Panc1 (cell line): ENCODE measurements around the gene GOLGA2. TPM values are rescaled to one million over a fixed set of nuclear protein-coding genes. Genes with fewer than 3 reads are reported as not detected.

ENCODE experiments used
- ATAC-seq: fragments of 200-7000 bp; cut with Tn5 transposase; 2 replicates; pipeline ENCODE4 v1.9.1; 2020; ENCODE audit warnings: mild to moderate bottlenecking, moderate library complexity
- BruUV-seq: library from RNA; stranded (reverse); fragments of 400-500 nt; replicated peaks from 2 replicates; lab custom pipeline; 2021; lab: Mats Ljungman, UMichigan
- CTCF ChIA-PET: fragments of 300-600 bp; sonication (Branson Sonifier 250); formaldehyde crosslinking; loops from one replicate; lab custom pipeline; 2022; ENCODE audit warnings: antibody characterized with exemption; lab: Charles Lee
- POLR2A ChIA-PET: fragments of 300-600 bp; sonication (Branson Sonifier 250); formaldehyde crosslinking; loops from one replicate; lab custom pipeline; 2022; ENCODE audit warnings: antibody characterized with exemption; lab: Charles Lee
- DNase-seq: peaks from one replicate; pipeline ENCODE4 v3.0.0-alpha.2; 2010; ENCODE audit warnings: low read depth, low spot score
- H3K27ac ChIP-seq: 2 replicates; pipeline ENCODE4 v1.5.1; 2011; ENCODE audit warnings: mild to moderate bottlenecking, low read length, inconsistent platforms
- H3K27me3 ChIP-seq: fragments of 200-500 bp; sonication (Bioruptor generic); 2 replicates; pipeline ENCODE4 v1.6.0; 2014; ENCODE audit warnings: low read length, inconsistent platforms; ENCODE audit not compliant: control insufficient read depth, insufficient read depth
- H3K36me3 ChIP-seq: fragments of 200-500 bp; sonication (Bioruptor generic); 2 replicates; pipeline ENCODE4 v1.5.1; 2014; ENCODE audit warnings: inconsistent platforms, mild to moderate bottlenecking, low read length, moderate library complexity; ENCODE audit not compliant: control insufficient read depth, insufficient read depth
- H3K4me1 ChIP-seq: 2 replicates; pipeline ENCODE4 v1.5.1; 2011; ENCODE audit warnings: inconsistent platforms, mild to moderate bottlenecking, low read length, moderate library complexity; ENCODE audit not compliant: control insufficient read depth, insufficient read depth
- H3K4me3 ChIP-seq, 2 experiments: 2 replicates each; pipeline ENCODE4 v1.5.1; 2011 to 2012; ENCODE audit warnings: low read depth in 2 of 2, low read length in 2 of 2, mild to moderate bottlenecking in 2 of 2, inconsistent platforms in 1 of 2, moderate library complexity in 1 of 2
- H3K9me3 ChIP-seq: fragments of 200-500 bp; sonication (Bioruptor generic); 2 replicates; pipeline ENCODE4 v1.5.1; 2014; ENCODE audit warnings: low read depth, mild to moderate bottlenecking, inconsistent platforms, low read length, moderate library complexity; ENCODE audit not compliant: control insufficient read depth, insufficient read depth
- CTCF ChIP-seq: fragments of 450-650 bp; IDR thresholded peaks from 2 replicates; pipeline ENCODE4 v1.5.1; 2017; ENCODE audit warnings: mild to moderate bottlenecking
- POLR2AphosphoS5 ChIP-seq: IDR thresholded peaks from 2 replicates; pipeline ENCODE4 v1.6.1; 2012; ENCODE audit warnings: mild to moderate bottlenecking, low read depth, low read length, moderate library complexity
- REST ChIP-seq, 2 experiments: IDR thresholded peaks; 2 replicates each; pipeline ENCODE4 v1.6.1; 2011 to 2012; ENCODE audit warnings: low read depth in 2 of 2, control low read depth in 1 of 2, low read length in 1 of 2, mild to moderate bottlenecking in 1 of 2, moderate library complexity in 1 of 2; ENCODE audit not compliant: insufficient read depth in 1 of 2
- SIN3A ChIP-seq: IDR thresholded peaks from 2 replicates; pipeline ENCODE4 v1.6.1; 2012; ENCODE audit warnings: low read depth, mild to moderate bottlenecking, low read length, moderate library complexity, borderline replicate concordance; ENCODE audit not compliant: insufficient read depth
- TCF7L2 ChIP-seq: IDR thresholded peaks from 2 replicates; pipeline ENCODE4 v1.6.1; 2011; ENCODE audit warnings: mild to moderate bottlenecking, low read depth, low read length, inconsistent platforms
- in situ Hi-C: cut with HindIII; loops from 2 replicates; pipeline ENCODE4 v1.10.0; 2016; ENCODE audit warnings: low sequenced_read_pairs, low pct_unique_long_range_greater_than_20kb
- intact Hi-C: fragments of 100-400 bp; cut with micrococcal nuclease; formaldehyde crosslinking; loops from one replicate; pipeline ENCODE4 v1.10.0; 2022; ENCODE audit not compliant: unreplicated experiment
- total RNA-seq: library from RNA; stranded (reverse); gene quantifications from one replicate; pipeline ENCODE4 v1.2.1, GENCODE V29; 2021; ENCODE audit not compliant: unreplicated experiment

Gene GOLGA2
- total RNA-seq, 1 experiment from 2014 or later, result 69.6 TPM

GRCh38 chr9:128316421-128316820 lies 40.6 kb upstream of the GOLGA2 start:
- in situ Hi-C loops, result no loop called here
- H3K4me3 ChIP-seq, result no peak overlapping the region
- ChIA-PET CTCF (interaction anchor here (0.6 kb wide), 1 partner anchor 12 kb away, joined by 4 read pairs; no protein-coding TSS in a partner anchor), POLR2A (no interaction called here)
- H3K9me3 ChIP-seq, result no peaks in the 10 kb centered on the region
- TF ChIP-seq REST (IDR thresholded peaks at IDR 0.05; ENCODE audit: insufficient read depth in 1 of 2, low read depth in 2 of 2, low read length in 1 of 2), result no peak
- no peak for TF ChIP-seq POLR2AphosphoS5
- no peak for TF ChIP-seq TCF7L2
- no peak for TF ChIP-seq SIN3A
- no peak for TF ChIP-seq CTCF
- DNase-seq (no peak), ATAC-seq (no peak)
- no peak overlapping the region for H3K27ac ChIP-seq
- H3K36me3 ChIP-seq, result no peaks in the 10 kb centered on the region
- intact Hi-C loops, result no loop called here
- H3K27me3 ChIP-seq, result no peaks in the 10 kb centered on the region
- peaks cover 3% of the 10 kb centered on the region for H3K4me1 ChIP-seq
- no TSS peak for BruUV-seq

DNA sequence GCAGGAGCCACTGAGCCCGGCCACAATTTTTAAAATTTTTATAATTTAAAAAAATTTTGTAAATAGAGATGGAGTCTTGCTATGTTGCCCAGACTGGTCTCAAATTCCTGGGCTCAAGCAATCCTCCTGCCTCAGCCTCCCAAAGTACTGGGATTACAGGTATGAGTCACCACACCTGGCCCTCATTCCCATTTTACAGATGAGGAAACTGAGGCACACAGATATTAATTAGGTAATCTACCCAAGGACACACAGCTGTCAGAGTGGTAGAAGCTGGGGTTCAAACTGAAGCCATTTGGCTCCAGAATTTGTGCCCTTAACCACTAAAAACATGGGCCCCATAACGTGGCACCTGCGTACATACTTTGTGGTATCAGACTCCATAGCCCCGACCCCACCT lies 38.9 kb upstream of the GOLGA2 start:
- H3K27me3 ChIP-seq, result no peaks in the 10 kb centered on the region
- H3K4me1 ChIP-seq, result no peaks in the 10 kb centered on the region
- ChIA-PET CTCF (no interaction called here), POLR2A (no interaction called here)
- in situ Hi-C loops (no loop called here), intact Hi-C loops (no loop called here)
- no peak for DNase-seq
- H3K4me3 ChIP-seq, result no peak overlapping the region
- TF ChIP-seq SIN3A (no peak), POLR2AphosphoS5 (no peak), TCF7L2 (no peak), CTCF (no peak), REST (IDR thresholded peaks at IDR 0.05; ENCODE audit: insufficient read depth in 1 of 2, low read depth in 2 of 2, low read length in 1 of 2) (no peak)
- H3K36me3 ChIP-seq, result no peaks in the 10 kb centered on the region
- no peaks in the 10 kb centered on the region for H3K9me3 ChIP-seq
- ATAC-seq, result no peak
- BruUV-seq, result no TSS peak
- no peak overlapping the region for H3K27ac ChIP-seq
